Measurements from ENCODE around the gene CDKN2AIP.

DNA sequence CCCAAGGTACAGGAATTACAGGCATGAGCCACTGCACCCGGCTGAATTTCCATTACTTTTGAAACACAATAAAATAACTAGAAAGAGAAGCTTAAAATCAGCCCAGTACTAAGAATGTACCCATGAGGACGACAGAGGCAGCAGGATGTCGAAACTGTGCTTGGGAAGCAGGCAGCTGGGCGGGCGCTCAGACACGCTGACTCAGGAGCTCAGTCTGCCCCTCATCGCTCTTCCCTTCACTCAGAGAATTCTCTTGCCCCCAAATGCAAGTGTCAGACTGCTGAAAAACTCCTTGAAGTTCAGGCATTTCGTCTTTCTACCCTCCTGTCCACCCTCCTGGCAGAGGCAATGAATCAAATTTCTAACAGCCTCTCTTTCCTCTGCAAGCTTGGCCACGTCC, 41.0 kb upstream of the CDKN2AIP start:
- TF ChIP-seq EZH2 (IDR thresholded peaks at IDR 0.05) (no peak), CTCF (IDR thresholded peaks at IDR 0.05) (no peak)
